KMS-11 (cell line): Measurements from ENCODE around the gene SPC24.
"Not testable (repeated sequence)": the region's sequence is repeated elsewhere in the genome, so short reads cannot be mapped to it uniquely, and the experiment has no call there.

ENCODE experiments used
- H2AFZ ChIP-seq: fragments of 200-600 bp; sonication (generic); 2 replicates; pipeline ENCODE4 v1.6.1; 2016; ENCODE audit warnings: antibody characterized with exemption, mixed run types, low read depth
- H3K27ac ChIP-seq: fragments of 200-600 bp; sonication (generic); 2 replicates; pipeline ENCODE4 v1.6.1; 2016; ENCODE audit warnings: mild to moderate bottlenecking, mixed run types
- H3K27me3 ChIP-seq: fragments of 200-600 bp; sonication (generic); 2 replicates; pipeline ENCODE4 v1.6.1; 2017; ENCODE audit warnings: mild to moderate bottlenecking, low read depth, mixed run types, moderate library complexity; ENCODE audit not compliant: insufficient read depth
- H3K36me3 ChIP-seq: fragments of 200-600 bp; sonication (generic); 2 replicates; pipeline ENCODE4 v1.6.1; 2017; ENCODE audit warnings: mild to moderate bottlenecking, mixed run types; ENCODE audit not compliant: insufficient read depth
- H3K4me1 ChIP-seq: fragments of 200-600 bp; sonication (generic); 2 replicates; pipeline ENCODE4 v1.6.1; 2016; ENCODE audit warnings: mild to moderate bottlenecking, low read depth, mixed run types; ENCODE audit not compliant: poor library complexity, severe bottlenecking
- H3K4me2 ChIP-seq: fragments of 200-600 bp; sonication (generic); 2 replicates; pipeline ENCODE4 v1.7.0; 2016; ENCODE audit warnings: mild to moderate bottlenecking, mixed run types
- H3K4me3 ChIP-seq: fragments of 200-600 bp; sonication (generic); IDR thresholded peaks from 2 replicates; pipeline ENCODE4 v1.6.1; 2017; ENCODE audit warnings: low read depth, low read length, mixed read lengths; ENCODE audit not compliant: insufficient read depth
- H3K79me2 ChIP-seq: fragments of 200-600 bp; sonication (generic); 2 replicates; pipeline ENCODE4 v1.6.1; 2016; ENCODE audit warnings: low read depth, mixed run types; ENCODE audit not compliant: insufficient read depth
- H3K9ac ChIP-seq: fragments of 200-600 bp; sonication (generic); 2 replicates; pipeline ENCODE4 v1.6.1; 2016; ENCODE audit warnings: mild to moderate bottlenecking, mixed run types
- H4K20me1 ChIP-seq: fragments of 200-600 bp; sonication (generic); 2 replicates; pipeline ENCODE4 v1.6.1; 2016; ENCODE audit warnings: mild to moderate bottlenecking, mixed run types; ENCODE audit not compliant: insufficient read depth
- TF ChIP-seq, protein P1 (sequence below): fragments of 200-600 bp; sonication (generic); conservative IDR thresholded peaks from 2 replicates; pipeline ENCODE4 v1.6.1; 2017; ENCODE audit warnings: low read depth, mild to moderate bottlenecking, antibody characterized with exemption, low read length, moderate library complexity, mixed read lengths

SPC24 gene

GRCh38 chr19:11187441-11187840, 31.9 kb upstream of the SPC24 start:
- Histone ChIP-seq H3K36me3 (no peaks in the 10 kb centered on the region), H4K20me1 (no peaks in the 10 kb centered on the region), H3K4me1 (no peaks in the 10 kb centered on the region), H2AFZ (no peak overlapping the region), H3K27ac (no peak overlapping the region), H3K4me3 (no peak overlapping the region), H3K79me2 (no peaks in the 10 kb centered on the region), H3K4me2 (no peak overlapping the region), H3K9ac (no peak overlapping the region), H3K27me3 (no peaks in the 10 kb centered on the region)
- TF ChIP-seq, protein P1, sequence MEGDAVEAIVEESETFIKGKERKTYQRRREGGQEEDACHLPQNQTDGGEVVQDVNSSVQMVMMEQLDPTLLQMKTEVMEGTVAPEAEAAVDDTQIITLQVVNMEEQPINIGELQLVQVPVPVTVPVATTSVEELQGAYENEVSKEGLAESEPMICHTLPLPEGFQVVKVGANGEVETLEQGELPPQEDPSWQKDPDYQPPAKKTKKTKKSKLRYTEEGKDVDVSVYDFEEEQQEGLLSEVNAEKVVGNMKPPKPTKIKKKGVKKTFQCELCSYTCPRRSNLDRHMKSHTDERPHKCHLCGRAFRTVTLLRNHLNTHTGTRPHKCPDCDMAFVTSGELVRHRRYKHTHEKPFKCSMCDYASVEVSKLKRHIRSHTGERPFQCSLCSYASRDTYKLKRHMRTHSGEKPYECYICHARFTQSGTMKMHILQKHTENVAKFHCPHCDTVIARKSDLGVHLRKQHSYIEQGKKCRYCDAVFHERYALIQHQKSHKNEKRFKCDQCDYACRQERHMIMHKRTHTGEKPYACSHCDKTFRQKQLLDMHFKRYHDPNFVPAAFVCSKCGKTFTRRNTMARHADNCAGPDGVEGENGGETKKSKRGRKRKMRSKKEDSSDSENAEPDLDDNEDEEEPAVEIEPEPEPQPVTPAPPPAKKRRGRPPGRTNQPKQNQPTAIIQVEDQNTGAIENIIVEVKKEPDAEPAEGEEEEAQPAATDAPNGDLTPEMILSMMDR = no peak

DNA sequence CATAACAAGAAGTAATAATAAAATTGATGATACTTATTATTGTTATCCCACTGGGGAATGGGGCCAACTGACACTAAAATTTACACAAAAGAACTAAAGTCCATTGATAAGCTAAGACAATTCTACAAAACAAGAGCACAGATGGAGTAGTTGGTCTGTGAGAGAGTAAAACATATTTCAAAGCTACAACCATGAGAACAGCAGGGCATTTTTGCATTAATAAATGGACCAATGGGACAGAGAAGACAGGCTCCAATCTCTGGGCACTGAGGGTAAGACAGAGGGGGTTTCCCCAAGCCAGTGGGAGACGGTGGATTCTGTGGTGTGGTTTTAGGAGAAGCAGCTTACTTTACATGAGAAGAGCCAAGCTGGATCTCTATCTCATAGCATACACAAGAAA, 27.4 kb upstream of the SPC24 start:
- no peaks in the 10 kb centered on the region for H3K4me1 ChIP-seq
- H3K4me3 ChIP-seq = no peak overlapping the region
- no peak overlapping the region for H3K4me2 ChIP-seq
- TF ChIP-seq, protein P1 = no peak
- no peaks in the 10 kb centered on the region for H3K79me2 ChIP-seq
- H3K27ac ChIP-seq = no peak overlapping the region
- no peak overlapping the region for H2AFZ ChIP-seq
- H4K20me1 ChIP-seq = no peaks in the 10 kb centered on the region
- no peak overlapping the region for H3K9ac ChIP-seq
- no peaks in the 10 kb centered on the region for H3K36me3 ChIP-seq
- no peaks in the 10 kb centered on the region for H3K27me3 ChIP-seq

- H4K20me1 ChIP-seq = no peaks in the 10 kb centered on the region
- H3K27ac ChIP-seq = no peak overlapping the region
- no peak overlapping the region for H2AFZ ChIP-seq
- no peak overlapping the region for H3K9ac ChIP-seq
- no peaks in the 10 kb centered on the region for H3K79me2 ChIP-seq
- H3K4me3 ChIP-seq = no peak overlapping the region
- no peaks in the 10 kb centered on the region for H3K4me1 ChIP-seq
- H3K4me2 ChIP-seq = no peak overlapping the region
- H3K36me3 ChIP-seq = no peaks in the 10 kb centered on the region
- TF ChIP-seq, protein P1 = no peak
- no peaks in the 10 kb centered on the region for H3K27me3 ChIP-seq
Measured at GRCh38 chr19:11181488-11181887, 25.9 kb upstream of the SPC24 start.

DNA sequence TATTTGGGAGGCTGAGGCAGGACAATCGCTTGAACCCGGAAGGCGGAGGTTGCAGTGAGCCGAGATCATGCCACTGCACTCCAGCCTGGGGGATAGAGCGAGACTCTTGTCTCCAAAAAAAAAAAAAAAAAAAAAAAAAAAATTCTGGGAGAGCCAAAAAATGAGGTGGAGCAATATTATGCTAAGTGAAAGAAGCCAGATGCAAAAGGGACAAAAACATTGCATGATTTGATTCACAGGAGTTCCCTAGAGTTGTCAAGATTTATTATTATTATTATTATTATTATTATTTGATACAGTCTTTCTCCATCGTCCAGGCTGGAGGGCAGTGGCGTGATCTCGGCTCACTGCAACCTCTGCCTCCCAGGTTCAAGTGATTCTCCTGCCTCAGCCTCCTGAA, 25.4 kb upstream of the SPC24 start:
- not testable (repeated sequence) for H3K27ac ChIP-seq, H3K4me2 ChIP-seq, H3K79me2 ChIP-seq

GRCh38 chr19:11180346-11180745, 24.8 kb upstream of the SPC24 start:
- no peaks in the 10 kb centered on the region for H3K36me3 ChIP-seq

More for the DNA sequence above, 25.4 kb upstream of the SPC24 start:
- H4K20me1 ChIP-seq, H3K27me3 ChIP-seq, H3K4me1 ChIP-seq, H2AFZ ChIP-seq, H3K36me3 ChIP-seq, H3K9ac ChIP-seq, H3K4me3 ChIP-seq: not testable (repeated sequence)

More at GRCh38 chr19:11180346-11180745, 24.8 kb upstream of the SPC24 start:
- TF ChIP-seq, protein P1 = no peak
- no peak overlapping the region for H2AFZ ChIP-seq
- H3K4me2 ChIP-seq = no peak overlapping the region
- H3K27ac ChIP-seq = no peak overlapping the region
- no peak overlapping the region for H3K4me3 ChIP-seq
- no peaks in the 10 kb centered on the region for H3K27me3 ChIP-seq
- H3K79me2 ChIP-seq = no peaks in the 10 kb centered on the region
- H4K20me1 ChIP-seq = no peaks in the 10 kb centered on the region
- no peak overlapping the region for H3K9ac ChIP-seq
- no peaks in the 10 kb centered on the region for H3K4me1 ChIP-seq
